Measurements from ENCODE around the gene ZNF365. TPM values are rescaled to one million over a fixed set of nuclear protein-coding genes. Genes with fewer than 3 reads are reported as not detected.
"Not testable (repeated sequence)": the region's sequence is repeated elsewhere in the genome, so short reads cannot be mapped to it uniquely, and the experiment has no call there.

The ZNF365 gene
- total RNA-seq, 1 donor from 2014 or later, result 0.63 TPM

- no peaks in the 10 kb centered on the region for H3K9me3 Mint-ChIP-seq
- no peaks in the 10 kb centered on the region for H3K4me1 Mint-ChIP-seq (ENCODE audit: unreplicated experiment)
- H3K27me3 Mint-ChIP-seq, result peaks cover 9% of the 10 kb centered on the region
- DNase-seq (ENCODE audit: extremely low spot score, unreplicated experiment), result no peak
- H3K27ac Mint-ChIP-seq, result no peak overlapping the region
- no peaks in the 10 kb centered on the region for H3K36me3 Mint-ChIP-seq
- no peak overlapping the region for H3K4me3 Mint-ChIP-seq
- no peak for TF ChIP-seq CTCF (conservative IDR thresholded peaks at IDR 0.05)
Measured at GRCh38 chr10:62393237-62393636, 19.1 kb downstream of the ZNF365 start.

DNA sequence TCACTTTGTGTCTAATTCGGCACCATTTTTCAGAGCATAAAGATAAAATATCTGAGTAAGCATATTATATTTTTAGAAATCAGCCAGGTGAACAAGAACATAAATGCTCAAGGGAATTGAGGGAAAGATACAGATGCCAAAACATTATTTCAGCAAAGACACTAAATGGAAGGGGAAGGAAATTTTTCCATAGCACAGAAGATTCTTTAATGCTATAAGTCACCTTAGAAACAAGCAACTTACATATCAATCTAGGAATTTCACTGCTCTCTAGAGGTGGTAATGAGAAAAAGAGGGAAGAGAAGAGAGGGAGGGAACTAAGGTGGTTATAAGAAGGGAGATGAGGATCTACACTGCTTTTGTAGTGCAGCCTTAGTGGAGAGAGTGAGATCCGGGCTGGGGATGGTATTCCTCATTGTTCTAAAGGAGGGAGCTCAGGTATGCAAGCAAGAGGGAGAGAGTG is 20.4 kb downstream of the ZNF365 start:
- no peak for TF ChIP-seq CTCF (conservative IDR thresholded peaks at IDR 0.05)
- H3K4me1 Mint-ChIP-seq (ENCODE audit: unreplicated experiment), result no peaks in the 10 kb centered on the region
- no peak overlapping the region for H3K4me3 Mint-ChIP-seq
- no peaks in the 10 kb centered on the region for H3K9me3 Mint-ChIP-seq
- no peaks in the 10 kb centered on the region for H3K36me3 Mint-ChIP-seq
- no peak overlapping the region for H3K27ac Mint-ChIP-seq
- peaks cover 7% of the 10 kb centered on the region for H3K27me3 Mint-ChIP-seq
- no peak for DNase-seq (ENCODE audit: extremely low spot score, unreplicated experiment)

DNA sequence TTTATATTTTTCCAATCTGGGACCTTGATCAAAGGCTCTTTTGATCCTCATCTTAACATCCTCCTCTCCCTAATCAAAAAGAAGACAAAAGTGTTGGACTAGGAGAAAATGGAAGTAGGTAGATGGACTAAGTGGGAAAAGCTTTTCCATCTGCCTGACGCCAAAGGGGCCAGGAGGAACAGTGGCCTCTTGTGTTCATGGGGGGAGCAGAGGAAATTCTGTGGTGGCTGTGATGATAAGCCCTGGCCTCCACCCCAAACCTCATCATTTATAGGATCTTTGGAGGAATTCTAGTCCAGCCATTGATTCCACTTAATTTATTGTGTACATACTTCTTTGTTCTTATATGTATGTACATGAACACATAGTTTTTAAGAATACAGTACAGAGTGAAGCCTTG is 21.7 kb downstream of the ZNF365 start:
- no peak overlapping the region for H3K27ac Mint-ChIP-seq
- H3K36me3 Mint-ChIP-seq, result no peaks in the 10 kb centered on the region
- no peaks in the 10 kb centered on the region for H3K4me1 Mint-ChIP-seq (ENCODE audit: unreplicated experiment)
- no peak for TF ChIP-seq CTCF (conservative IDR thresholded peaks at IDR 0.05)
- no peak overlapping the region for H3K4me3 Mint-ChIP-seq
- H3K27me3 Mint-ChIP-seq, result peaks cover 7% of the 10 kb centered on the region
- no peak for DNase-seq (ENCODE audit: extremely low spot score, unreplicated experiment)
- H3K9me3 Mint-ChIP-seq, result no peaks in the 10 kb centered on the region

GRCh38 chr10:62396864-62397263 is 22.7 kb downstream of the ZNF365 start:
- no peaks in the 10 kb centered on the region for H3K36me3 Mint-ChIP-seq
- no peak overlapping the region for H3K4me3 Mint-ChIP-seq
- TF ChIP-seq CTCF (conservative IDR thresholded peaks at IDR 0.05), result no peak
- no peak overlapping the region for H3K27ac Mint-ChIP-seq
- peaks cover 7% of the 10 kb centered on the region for H3K27me3 Mint-ChIP-seq
- no peak for DNase-seq (ENCODE audit: extremely low spot score, unreplicated experiment)
- no peaks in the 10 kb centered on the region for H3K4me1 Mint-ChIP-seq (ENCODE audit: unreplicated experiment)
- no peaks in the 10 kb centered on the region for H3K9me3 Mint-ChIP-seq

GRCh38 chr10:62399211-62399610 is 25.0 kb downstream of the ZNF365 start:
- no peaks in the 10 kb centered on the region for H3K36me3 Mint-ChIP-seq
- peaks cover 16% of the 10 kb centered on the region for H3K27me3 Mint-ChIP-seq
- TF ChIP-seq CTCF (conservative IDR thresholded peaks at IDR 0.05), result no peak
- H3K4me3 Mint-ChIP-seq, result no peak overlapping the region
- H3K27ac Mint-ChIP-seq, result no peak overlapping the region
- no peak for DNase-seq (ENCODE audit: extremely low spot score, unreplicated experiment)
- peaks cover 8% of the 10 kb centered on the region for H3K9me3 Mint-ChIP-seq
- no peaks in the 10 kb centered on the region for H3K4me1 Mint-ChIP-seq (ENCODE audit: unreplicated experiment)

DNA sequence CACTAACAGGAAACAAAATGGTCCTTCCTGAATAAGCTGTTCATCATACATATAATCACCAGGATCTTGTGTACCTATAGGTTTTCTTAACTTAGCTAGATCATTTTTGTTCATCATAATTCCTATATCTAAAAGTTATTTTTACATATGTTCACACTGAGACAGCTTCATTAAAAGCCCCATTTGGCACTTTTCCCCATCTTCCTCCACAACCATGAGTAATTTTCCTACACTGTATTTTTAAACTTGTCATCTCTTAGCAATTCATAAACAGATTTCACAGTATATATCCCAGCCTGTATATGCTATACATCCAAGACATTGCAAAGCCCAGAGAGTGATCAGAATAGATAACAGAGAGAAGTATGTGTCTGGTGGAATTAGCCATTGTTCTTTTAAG is 28.3 kb downstream of the ZNF365 start:
- Mint-ChIP-seq H3K36me3 (no peaks in the 10 kb centered on the region), H3K27me3 (peaks cover 17% of the 10 kb centered on the region), H3K4me3 (no peak overlapping the region), H3K27ac (no peak overlapping the region), H3K9me3 (peaks cover 11% of the 10 kb centered on the region), H3K4me1 (ENCODE audit: unreplicated experiment) (no peaks in the 10 kb centered on the region)
- DNase-seq (ENCODE audit: extremely low spot score, unreplicated experiment), result no peak
- no peak for TF ChIP-seq CTCF (conservative IDR thresholded peaks at IDR 0.05)

GRCh38 chr10:62410528-62410927 is 36.4 kb downstream of the ZNF365 start:
- H3K27me3 Mint-ChIP-seq, result peaks cover 26% of the 10 kb centered on the region
- not testable (repeated sequence) for H3K4me1 Mint-ChIP-seq (ENCODE audit: unreplicated experiment)

GRCh38 chr10:62410934-62411333 is 36.8 kb downstream of the ZNF365 start:
- not testable (repeated sequence) for H3K9me3 Mint-ChIP-seq

More at GRCh38 chr10:62410528-62410927, 36.4 kb downstream of the ZNF365 start:
- not testable (repeated sequence) for DNase-seq (ENCODE audit: extremely low spot score, unreplicated experiment); H3K4me3 Mint-ChIP-seq; H3K36me3 Mint-ChIP-seq; H3K9me3 Mint-ChIP-seq; H3K27ac Mint-ChIP-seq

More at GRCh38 chr10:62410934-62411333, 36.8 kb downstream of the ZNF365 start:
- H3K4me1 Mint-ChIP-seq (ENCODE audit: unreplicated experiment); H3K27ac Mint-ChIP-seq; DNase-seq (ENCODE audit: extremely low spot score, unreplicated experiment); H3K36me3 Mint-ChIP-seq; H3K4me3 Mint-ChIP-seq: not testable (repeated sequence)
- H3K27me3 Mint-ChIP-seq, result peaks cover 27% of the 10 kb centered on the region

Data from type B pancreatic cell (in vitro differentiated cells).